SIG-M5 treated with dmso at 0.1 percent for 504 hours (cell line): Measurements from ENCODE around the gene KLHL36.
"Not testable (repeated sequence)": the region's sequence is repeated elsewhere in the genome, so short reads cannot be mapped to it uniquely, and the experiment has no call there.

Source experiments
- DNase-seq: peaks from one replicate; lab custom pipeline; 2025; ENCODE audit not compliant: unreplicated experiment; lab: John Stamatoyannopoulos, UW

KLHL36 gene

GRCh38 chr16:84667600-84668309 is 19.4 kb downstream of the KLHL36 start:
- no peak for DNase-seq

GRCh38 chr16:84670063-84670462 is 21.8 kb downstream of the KLHL36 start:
- DNase-seq: no peak

GRCh38 chr16:84672276-84673202 is 24.2 kb downstream of the KLHL36 start:
- peak; percentile 80 for DNase-seq

GRCh38 chr16:84673203-84673535 is 24.9 kb downstream of the KLHL36 start:
- peak; percentile 81 for DNase-seq

- DNase-seq: peak; percentile 77
These were observed 25.2 kb downstream of the KLHL36 start for GRCh38 chr16:84673561-84673960.

GRCh38 chr16:84675423-84675822 is 27.1 kb downstream of the KLHL36 start:
- no peak for DNase-seq

- no peak for DNase-seq
These were observed 27.6 kb downstream of the KLHL36 start for GRCh38 chr16:84675884-84676283.

- DNase-seq: no peak
These were observed 28.9 kb downstream of the KLHL36 start for GRCh38 chr16:84677017-84677803.

- no peak for DNase-seq
These were observed 29.5 kb downstream of the KLHL36 start for GRCh38 chr16:84677849-84678248.

GRCh38 chr16:84678541-84678940 is 30.2 kb downstream of the KLHL36 start:
- no peak for DNase-seq

- no peak for DNase-seq
These were observed 32.0 kb downstream of the KLHL36 start for GRCh38 chr16:84680165-84680842.

GRCh38 chr16:84680843-84681629 is 32.7 kb downstream of the KLHL36 start:
- DNase-seq: no peak

- DNase-seq: no peak
These were observed 35.6 kb downstream of the KLHL36 start for GRCh38 chr16:84683691-84684591.

- DNase-seq: no peak
These were observed 36.3 kb downstream of the KLHL36 start for GRCh38 chr16:84684592-84684965.

- DNase-seq: no peak
These were observed 36.9 kb downstream of the KLHL36 start for GRCh38 chr16:84685210-84685609.

- no peak for DNase-seq
These were observed 38.5 kb downstream of the KLHL36 start for GRCh38 chr16:84686707-84687298.

- DNase-seq: peak; percentile 73
These were observed 39.4 kb downstream of the KLHL36 start for GRCh38 chr16:84687715-84688114.

GRCh38 chr16:84688163-84688562 is 39.9 kb downstream of the KLHL36 start:
- not testable (repeated sequence) for DNase-seq

- DNase-seq: no peak
These were observed 40.8 kb downstream of the KLHL36 start for GRCh38 chr16:84689111-84689510.
